ENCODE measurements around the gene MX2. TPM values are rescaled to one million over a fixed set of nuclear protein-coding genes. Genes with fewer than 3 reads are reported as not detected.

Gene MX2
- total and polyA plus RNA-seq, 10 of the 15 experiments (the other 5 are each of a cell fraction or from before 2014, with no cell fraction given), result 10.5 to 167 (median 46.1) TPM

DNA sequence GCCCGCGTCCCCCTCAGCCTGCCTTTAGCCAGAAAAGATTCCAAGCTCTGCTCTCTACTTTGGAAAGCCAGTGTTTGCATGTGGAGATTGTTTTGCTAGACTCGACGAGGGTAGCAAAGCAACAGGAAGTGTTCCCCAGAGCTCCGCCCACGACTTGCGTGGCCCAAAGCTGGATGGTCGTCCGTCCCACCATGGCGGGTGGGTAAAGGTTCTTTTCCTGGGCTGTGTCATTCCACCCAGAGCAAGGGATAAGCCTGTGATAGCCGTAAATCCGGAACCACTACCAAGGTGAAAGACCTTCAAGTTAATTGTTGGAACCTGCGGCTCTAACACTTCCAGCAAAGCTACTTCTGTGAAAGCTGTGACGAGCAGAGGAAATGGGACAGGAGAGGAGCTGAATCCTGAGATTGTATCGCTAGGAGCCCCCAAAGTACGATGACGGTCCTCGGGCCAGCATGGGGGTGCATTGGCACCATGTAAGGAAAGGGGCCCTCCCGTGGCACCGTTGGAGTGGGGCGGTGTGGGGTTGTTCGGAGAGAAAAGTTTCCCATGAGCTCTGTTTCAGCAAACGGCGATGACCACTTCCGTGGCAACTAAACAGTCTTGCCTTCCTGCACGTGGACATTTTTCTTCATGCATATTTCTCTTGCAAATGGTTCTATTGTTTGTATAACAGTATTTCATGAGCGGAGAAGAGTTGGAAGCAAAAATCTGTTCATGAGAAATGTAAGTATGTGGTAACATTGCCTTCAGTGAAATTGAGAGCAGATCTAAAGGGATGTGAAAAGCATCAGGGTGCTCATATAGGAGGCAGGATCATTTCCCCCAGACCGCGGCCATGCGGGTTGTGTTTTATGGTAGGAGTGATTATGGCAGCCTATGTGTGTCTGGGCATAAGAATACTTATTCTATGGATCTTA lies 8.4 kb downstream of the MX2 start (continued):
- TF ChIP-seq NR2C2 (IDR thresholded peaks at IDR 0.05; ENCODE audit: borderline replicate concordance, control insufficient read depth, insufficient read length, low read depth) (no peak), PAX5 (IDR thresholded peaks at IDR 0.05; ENCODE audit: borderline replicate concordance, low read depth, low read length) (no peak), TARDBP (IDR thresholded peaks at IDR 0.05; ENCODE audit: borderline replicate concordance) (no peak)
- TF ChIP-seq, protein P1, sequence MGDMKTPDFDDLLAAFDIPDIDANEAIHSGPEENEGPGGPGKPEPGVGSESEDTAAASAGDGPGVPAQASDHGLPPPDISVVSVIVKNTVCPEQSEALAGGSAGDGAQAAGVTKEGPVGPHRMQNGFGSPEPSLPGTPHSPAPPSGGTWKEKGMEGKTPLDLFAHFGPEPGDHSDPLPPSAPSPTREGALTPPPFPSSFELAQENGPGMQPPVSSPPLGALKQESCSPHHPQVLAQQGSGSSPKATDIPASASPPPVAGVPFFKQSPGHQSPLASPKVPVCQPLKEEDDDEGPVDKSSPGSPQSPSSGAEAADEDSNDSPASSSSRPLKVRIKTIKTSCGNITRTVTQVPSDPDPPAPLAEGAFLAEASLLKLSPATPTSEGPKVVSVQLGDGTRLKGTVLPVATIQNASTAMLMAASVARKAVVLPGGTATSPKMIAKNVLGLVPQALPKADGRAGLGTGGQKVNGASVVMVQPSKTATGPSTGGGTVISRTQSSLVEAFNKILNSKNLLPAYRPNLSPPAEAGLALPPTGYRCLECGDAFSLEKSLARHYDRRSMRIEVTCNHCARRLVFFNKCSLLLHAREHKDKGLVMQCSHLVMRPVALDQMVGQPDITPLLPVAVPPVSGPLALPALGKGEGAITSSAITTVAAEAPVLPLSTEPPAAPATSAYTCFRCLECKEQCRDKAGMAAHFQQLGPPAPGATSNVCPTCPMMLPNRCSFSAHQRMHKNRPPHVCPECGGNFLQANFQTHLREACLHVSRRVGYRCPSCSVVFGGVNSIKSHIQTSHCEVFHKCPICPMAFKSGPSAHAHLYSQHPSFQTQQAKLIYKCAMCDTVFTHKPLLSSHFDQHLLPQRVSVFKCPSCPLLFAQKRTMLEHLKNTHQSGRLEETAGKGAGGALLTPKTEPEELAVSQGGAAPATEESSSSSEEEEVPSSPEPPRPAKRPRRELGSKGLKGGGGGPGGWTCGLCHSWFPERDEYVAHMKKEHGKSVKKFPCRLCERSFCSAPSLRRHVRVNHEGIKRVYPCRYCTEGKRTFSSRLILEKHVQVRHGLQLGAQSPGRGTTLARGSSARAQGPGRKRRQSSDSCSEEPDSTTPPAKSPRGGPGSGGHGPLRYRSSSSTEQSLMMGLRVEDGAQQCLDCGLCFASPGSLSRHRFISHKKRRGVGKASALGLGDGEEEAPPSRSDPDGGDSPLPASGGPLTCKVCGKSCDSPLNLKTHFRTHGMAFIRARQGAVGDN (IDR thresholded peaks at IDR 0.05), result peak; percentile 65

Measured in GM12878 (cell line).